Kidney capillary endothelial cell (primary cell): ENCODE results near the gene MTMR10.

Experiments
- DNase-seq: peaks from one replicate; pipeline ENCODE4 v3.0.0-alpha.2; 2018; ENCODE audit warnings: low spot score

The MTMR10 gene, protein sequence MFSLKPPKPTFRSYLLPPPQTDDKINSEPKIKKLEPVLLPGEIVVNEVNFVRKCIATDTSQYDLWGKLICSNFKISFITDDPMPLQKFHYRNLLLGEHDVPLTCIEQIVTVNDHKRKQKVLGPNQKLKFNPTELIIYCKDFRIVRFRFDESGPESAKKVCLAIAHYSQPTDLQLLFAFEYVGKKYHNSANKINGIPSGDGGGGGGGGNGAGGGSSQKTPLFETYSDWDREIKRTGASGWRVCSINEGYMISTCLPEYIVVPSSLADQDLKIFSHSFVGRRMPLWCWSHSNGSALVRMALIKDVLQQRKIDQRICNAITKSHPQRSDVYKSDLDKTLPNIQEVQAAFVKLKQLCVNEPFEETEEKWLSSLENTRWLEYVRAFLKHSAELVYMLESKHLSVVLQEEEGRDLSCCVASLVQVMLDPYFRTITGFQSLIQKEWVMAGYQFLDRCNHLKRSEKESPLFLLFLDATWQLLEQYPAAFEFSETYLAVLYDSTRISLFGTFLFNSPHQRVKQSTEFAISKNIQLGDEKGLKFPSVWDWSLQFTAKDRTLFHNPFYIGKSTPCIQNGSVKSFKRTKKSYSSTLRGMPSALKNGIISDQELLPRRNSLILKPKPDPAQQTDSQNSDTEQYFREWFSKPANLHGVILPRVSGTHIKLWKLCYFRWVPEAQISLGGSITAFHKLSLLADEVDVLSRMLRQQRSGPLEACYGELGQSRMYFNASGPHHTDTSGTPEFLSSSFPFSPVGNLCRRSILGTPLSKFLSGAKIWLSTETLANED

GRCh38 chr15:30991255-30992235, at the start of gene MTMR10:
MTMR10 (minus strand) TSS chr15:30991628; CDS start chr15:30991506, 122 bp downstream.
- peak; percentile 66 for DNase-seq

DNA sequence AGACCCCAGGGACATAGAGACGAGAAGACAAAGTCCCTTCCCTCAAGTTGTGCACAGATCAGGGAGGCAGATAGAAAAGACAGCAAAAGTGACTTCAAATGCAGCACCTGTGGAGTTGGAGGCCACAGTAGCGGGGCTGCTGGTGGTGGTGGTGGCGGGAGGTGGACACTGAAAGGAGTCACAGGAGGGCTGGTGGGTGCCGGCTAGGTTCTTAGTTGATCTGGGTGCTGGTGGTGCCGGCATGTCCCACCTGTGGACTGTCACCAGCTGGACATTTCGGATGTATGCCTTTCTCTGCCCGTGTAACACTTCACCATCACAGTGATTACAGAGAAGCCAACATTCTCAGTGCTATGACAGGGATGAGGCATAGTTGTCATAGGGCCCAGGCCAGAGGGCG, 49.2 kb upstream of the MTMR10 start:
- DNase-seq = no peak

GRCh38 chr15:31039961-31040360, 48.5 kb upstream of the MTMR10 start:
- no peak for DNase-seq

- DNase-seq = no peak
Measured at GRCh38 chr15:31037731-31038477, 46.5 kb upstream of the MTMR10 start.

- no peak for DNase-seq
Measured at GRCh38 chr15:31036783-31037182, 45.4 kb upstream of the MTMR10 start.

GRCh38 chr15:31035610-31036009, 44.2 kb upstream of the MTMR10 start:
- no peak for DNase-seq

GRCh38 chr15:31034152-31034551, 42.7 kb upstream of the MTMR10 start:
- DNase-seq = no peak

- DNase-seq = peak; percentile 7
Measured at GRCh38 chr15:31032961-31033371, 41.5 kb upstream of the MTMR10 start.

DNA sequence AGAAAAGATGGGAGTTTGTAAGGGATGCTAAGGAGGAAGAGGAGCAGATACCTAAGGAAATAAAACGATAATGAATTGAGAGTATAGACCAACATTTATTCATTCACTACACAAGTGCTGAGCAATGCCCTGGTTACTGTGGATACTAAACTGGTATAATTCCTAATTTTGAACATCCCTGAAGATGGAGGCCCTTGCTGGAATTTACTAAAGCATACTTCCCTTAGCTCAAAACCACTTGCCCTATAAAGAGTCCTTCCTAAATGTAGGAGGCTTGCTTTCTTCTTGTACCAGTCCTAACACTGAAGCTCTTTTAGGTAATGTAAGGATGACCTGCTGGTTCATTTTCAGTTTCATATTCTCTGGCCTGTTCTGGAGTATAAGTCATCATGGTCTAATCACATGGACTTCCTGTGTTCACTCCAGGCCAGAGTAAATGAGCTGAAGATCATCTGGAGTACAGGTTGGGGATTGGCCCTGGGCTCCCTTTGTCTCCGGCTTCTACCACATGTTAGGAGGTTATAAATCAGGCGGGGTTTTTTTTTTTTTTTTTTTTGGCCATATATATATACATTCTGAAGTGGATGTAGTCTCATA, 40.1 kb upstream of the MTMR10 start:
- DNase-seq = peak; percentile 67

GRCh38 chr15:31027910-31028578, 36.6 kb upstream of the MTMR10 start:
- no peak for DNase-seq

DNA sequence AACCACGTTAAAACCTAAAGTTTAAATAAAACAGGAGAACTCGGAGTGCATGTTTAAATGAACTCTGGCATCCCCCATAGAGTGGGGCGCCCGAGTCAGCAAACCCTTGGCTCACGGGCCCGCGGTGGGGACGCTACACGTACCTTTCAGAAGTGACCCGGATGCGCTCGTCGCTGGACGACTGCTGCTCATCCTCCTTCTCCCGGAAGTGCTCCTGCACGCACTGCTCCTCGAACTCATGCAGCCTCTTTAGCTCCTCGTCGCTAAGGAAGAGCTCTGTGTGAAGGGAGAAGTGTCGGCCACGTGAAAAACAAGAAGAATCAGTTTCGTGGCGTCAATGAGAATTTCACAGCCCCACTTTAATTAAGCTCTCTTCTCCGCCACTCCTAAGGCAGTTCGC, 34.6 kb upstream of the MTMR10 start:
- no peak for DNase-seq

DNA sequence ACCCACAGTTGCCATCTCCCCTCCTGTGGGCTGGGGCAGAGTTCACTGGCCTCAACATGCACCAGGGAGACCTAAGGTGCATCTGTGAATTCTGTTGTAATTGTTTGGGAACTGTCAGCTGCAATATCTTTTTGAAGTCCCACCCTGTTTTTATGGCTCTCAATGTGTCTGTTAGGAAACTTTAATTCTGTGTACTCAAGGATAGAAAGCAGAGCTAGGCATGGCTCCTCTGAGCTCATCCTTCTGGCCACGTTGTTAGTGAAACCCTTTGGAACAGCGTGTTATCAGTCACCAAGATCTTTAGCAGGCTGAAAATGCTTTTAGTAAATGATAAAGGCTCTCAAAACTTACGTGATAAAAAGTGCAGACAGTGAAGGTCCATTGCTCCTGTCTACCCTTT, 33.6 kb upstream of the MTMR10 start:
- DNase-seq = no peak

DNA sequence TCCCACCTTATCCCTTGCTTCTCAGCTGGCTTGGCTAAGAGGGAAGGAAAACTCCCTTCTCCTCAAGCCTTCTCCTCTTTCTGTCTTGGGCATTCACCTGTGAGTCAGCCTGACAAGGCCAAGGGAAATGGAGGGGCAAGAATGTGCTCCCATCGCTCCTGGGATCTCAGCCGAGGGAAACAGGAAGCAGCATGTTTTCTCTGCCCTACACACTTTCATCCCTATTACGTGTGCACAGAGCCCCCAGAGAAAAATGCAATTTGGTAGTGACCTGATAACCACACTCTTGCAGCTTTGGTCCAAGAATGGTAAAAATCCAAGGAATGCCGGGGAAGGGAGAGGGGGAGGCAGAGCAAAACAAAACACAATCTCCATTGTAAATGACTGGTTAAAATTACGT, 32.9 kb upstream of the MTMR10 start:
- peak; percentile 69 for DNase-seq

DNA sequence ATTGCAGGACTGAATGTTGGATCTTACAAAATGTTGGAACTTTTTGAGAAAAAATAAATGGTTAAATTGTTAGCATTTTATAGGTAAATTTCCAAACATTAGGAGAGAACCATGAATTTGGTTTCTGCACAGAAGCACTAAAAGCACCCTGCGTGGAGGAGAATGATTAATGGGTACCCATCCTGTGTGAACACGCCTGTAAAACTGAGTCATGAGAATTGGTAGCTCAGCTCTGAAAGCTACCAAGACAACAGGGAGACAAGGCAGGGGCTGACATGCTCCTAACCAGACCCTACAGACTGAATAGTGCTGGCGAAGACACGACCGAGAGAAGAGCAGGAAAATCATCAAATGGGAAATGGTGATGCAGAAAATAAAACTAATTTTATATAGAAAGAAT, 32.4 kb upstream of the MTMR10 start:
- DNase-seq = no peak

GRCh38 chr15:31021067-31021665, 29.7 kb upstream of the MTMR10 start:
- DNase-seq = no peak

- DNase-seq = no peak
Measured at GRCh38 chr15:31020542-31020941, 29.1 kb upstream of the MTMR10 start.

DNA sequence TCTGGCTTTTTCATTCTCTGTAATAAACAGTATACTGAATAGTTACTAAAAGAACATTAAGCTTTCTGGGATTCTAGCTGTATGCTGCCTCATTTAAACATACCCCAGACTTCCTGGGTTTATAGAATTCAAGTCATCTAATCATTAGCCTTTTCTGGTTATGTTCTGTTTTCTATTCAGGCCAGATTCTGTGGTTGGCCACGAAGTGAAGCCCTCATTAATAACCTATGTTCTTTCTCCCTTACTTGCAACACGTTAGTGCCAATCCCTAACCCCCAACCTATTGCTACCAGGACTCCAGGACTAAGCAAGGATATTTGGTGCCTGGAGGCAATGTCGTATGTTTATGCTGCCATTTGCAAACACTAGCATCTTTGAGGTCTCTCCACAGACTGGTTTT, 28.6 kb upstream of the MTMR10 start:
- DNase-seq = no peak

DNA sequence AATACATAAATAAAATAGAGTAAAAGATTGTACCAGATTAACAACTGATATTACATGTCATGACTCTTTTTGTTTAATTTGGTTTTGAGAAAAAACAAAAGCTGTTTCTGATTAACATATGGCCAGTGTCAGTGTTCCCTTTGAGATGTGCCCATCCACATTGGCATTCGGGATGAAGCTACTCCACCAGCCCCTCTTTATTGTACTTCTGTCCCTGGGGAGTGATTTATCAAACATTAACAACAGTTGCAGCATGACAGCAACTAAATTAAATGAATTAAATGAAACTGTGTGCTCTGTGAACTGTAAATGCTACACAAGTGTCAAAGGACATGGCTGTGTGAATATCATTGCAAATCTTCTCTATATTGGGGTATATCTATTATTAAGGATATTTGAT, 25.9 kb upstream of the MTMR10 start:
- DNase-seq = no peak

DNA sequence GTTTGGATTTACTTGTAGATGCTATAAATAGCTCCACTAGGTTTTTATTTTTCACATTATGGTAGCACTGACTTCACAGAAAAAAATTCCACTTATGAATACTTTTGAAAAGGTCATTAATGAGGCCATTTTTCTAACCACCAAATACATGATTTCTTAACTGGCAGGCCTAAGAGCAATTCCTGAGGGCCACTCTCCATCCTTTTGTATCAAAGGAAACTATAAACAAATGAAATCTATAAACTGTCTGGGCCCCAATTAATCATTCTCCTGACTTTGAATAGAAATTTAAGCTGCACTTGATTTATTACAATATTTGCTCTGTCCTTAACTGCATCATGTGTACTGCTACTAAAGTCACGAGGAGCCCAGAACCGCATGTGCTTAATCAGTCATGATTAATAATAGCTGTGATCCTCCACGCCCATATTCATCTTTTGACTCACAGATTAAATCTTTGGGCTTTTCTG, 25.1 kb upstream of the MTMR10 start:
- DNase-seq = no peak

- no peak for DNase-seq
Measured at GRCh38 chr15:31014608-31014925, 23.1 kb upstream of the MTMR10 start.
